Gastroesophageal sphincter (tissue), 3 donors: ENCODE data around the gene SIK1.
"Not testable (repeated sequence)": the region's sequence is repeated elsewhere in the genome, so short reads cannot be mapped to it uniquely, and the experiment has no call there.

Experiments
- POLR2A ChIP-seq, 2 donors: fragments of 450-650 bp; IDR thresholded peaks; one replicate each; pipeline ENCODE4 v1.6.1; 2017; ENCODE audit warnings: antibody characterized with exemption in 2 of 2, mild to moderate bottlenecking in 2 of 2, moderate library complexity in 1 of 2
- TF ChIP-seq, protein P1 (sequence below), 4 experiments: fragments of 200-600 bp in 2 of 4; fragments of 450-650 bp in 2 of 4; sonication (generic) in 1 of 4; IDR thresholded peaks; one replicate each; pipeline ENCODE4 v1.5.1; 2017 to 2019; ENCODE audit warnings: antibody characterized with exemption in 4 of 4, mild to moderate bottlenecking in 2 of 4, moderate library complexity in 2 of 4

DNA sequence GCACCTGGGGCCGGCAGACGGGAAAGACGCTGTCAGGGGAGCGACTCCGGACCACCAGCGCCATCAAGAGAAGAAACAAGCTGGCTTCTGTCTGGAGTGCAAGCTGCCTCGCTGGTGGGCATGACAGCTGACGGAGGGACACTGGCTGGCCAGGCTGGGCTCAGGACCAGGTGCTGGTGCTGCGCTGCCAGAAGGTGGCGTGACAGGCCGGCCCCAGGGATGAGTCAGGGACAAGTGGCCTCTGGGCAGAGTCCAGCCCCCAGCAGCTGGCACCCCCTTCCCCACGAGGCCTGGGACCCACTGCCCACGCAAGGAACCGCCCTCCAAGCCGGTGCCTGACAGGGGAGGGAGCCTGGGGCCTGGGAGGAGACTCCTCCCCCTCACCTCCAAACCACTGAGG lies 7.5 kb downstream of the SIK1 start:
- TF ChIP-seq, protein P1, sequence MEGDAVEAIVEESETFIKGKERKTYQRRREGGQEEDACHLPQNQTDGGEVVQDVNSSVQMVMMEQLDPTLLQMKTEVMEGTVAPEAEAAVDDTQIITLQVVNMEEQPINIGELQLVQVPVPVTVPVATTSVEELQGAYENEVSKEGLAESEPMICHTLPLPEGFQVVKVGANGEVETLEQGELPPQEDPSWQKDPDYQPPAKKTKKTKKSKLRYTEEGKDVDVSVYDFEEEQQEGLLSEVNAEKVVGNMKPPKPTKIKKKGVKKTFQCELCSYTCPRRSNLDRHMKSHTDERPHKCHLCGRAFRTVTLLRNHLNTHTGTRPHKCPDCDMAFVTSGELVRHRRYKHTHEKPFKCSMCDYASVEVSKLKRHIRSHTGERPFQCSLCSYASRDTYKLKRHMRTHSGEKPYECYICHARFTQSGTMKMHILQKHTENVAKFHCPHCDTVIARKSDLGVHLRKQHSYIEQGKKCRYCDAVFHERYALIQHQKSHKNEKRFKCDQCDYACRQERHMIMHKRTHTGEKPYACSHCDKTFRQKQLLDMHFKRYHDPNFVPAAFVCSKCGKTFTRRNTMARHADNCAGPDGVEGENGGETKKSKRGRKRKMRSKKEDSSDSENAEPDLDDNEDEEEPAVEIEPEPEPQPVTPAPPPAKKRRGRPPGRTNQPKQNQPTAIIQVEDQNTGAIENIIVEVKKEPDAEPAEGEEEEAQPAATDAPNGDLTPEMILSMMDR (IDR thresholded peaks at IDR 0.05), result not testable (repeated sequence)
- TF ChIP-seq POLR2A (IDR thresholded peaks at IDR 0.05), result not testable (repeated sequence)
